ENCODE results near the gene MEIS1. TPM values are rescaled to one million over a fixed set of nuclear protein-coding genes. Genes with fewer than 3 reads are reported as not detected.

MEIS1 gene
- total RNA-seq, 1 donor from 2014 or later, result 46.7 TPM

- H3K27me3 ChIP-seq, result no peaks in the 10 kb centered on the region
- H3K4me3 ChIP-seq, result peak overlapping the region in 1 of 2 donors; percentile 20
- H3K27ac ChIP-seq, result peak overlapping the region; percentile 74 to 82
- no peaks in the 10 kb centered on the region for H3K9me3 ChIP-seq
- DNase-seq (ENCODE audit: low spot score in 2 of 2), result peak in 1 of 2 donors; percentile 77
- no peaks in the 10 kb centered on the region for H3K36me3 ChIP-seq
- TF ChIP-seq, protein P1, sequence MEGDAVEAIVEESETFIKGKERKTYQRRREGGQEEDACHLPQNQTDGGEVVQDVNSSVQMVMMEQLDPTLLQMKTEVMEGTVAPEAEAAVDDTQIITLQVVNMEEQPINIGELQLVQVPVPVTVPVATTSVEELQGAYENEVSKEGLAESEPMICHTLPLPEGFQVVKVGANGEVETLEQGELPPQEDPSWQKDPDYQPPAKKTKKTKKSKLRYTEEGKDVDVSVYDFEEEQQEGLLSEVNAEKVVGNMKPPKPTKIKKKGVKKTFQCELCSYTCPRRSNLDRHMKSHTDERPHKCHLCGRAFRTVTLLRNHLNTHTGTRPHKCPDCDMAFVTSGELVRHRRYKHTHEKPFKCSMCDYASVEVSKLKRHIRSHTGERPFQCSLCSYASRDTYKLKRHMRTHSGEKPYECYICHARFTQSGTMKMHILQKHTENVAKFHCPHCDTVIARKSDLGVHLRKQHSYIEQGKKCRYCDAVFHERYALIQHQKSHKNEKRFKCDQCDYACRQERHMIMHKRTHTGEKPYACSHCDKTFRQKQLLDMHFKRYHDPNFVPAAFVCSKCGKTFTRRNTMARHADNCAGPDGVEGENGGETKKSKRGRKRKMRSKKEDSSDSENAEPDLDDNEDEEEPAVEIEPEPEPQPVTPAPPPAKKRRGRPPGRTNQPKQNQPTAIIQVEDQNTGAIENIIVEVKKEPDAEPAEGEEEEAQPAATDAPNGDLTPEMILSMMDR (IDR thresholded peaks at IDR 0.05), result no peak
- intact Hi-C loops (cut with DNase I), result no loop called here
- peaks cover 2 to 19% of the 10 kb centered on the region in 2 donors for H3K4me1 ChIP-seq
Measured at GRCh38 chr2:66553370-66553769, 118.4 kb downstream of the MEIS1 start.

- TF ChIP-seq, protein P1 (IDR thresholded peaks at IDR 0.05), result no peak
- intact Hi-C loops (cut with DNase I), result loop anchor here (2.0 to 5.0 kb wide), 2 partner anchors 58 to 108 kb away; no protein-coding TSS in a partner anchor
- H3K4me1 ChIP-seq, result peaks cover 2 to 19% of the 10 kb centered on the region in 2 donors
- H3K27ac ChIP-seq, result peak overlapping the region; percentile 74 to 82
- DNase-seq (ENCODE audit: low spot score in 2 of 2), result no peak
- H3K27me3 ChIP-seq, result no peaks in the 10 kb centered on the region
- no peaks in the 10 kb centered on the region for H3K36me3 ChIP-seq
- H3K9me3 ChIP-seq, result no peaks in the 10 kb centered on the region
- H3K4me3 ChIP-seq, result peak overlapping the region; percentile 23 to 59
Measured at GRCh38 chr2:66555091-66555490, 120.2 kb downstream of the MEIS1 start.

GRCh38 chr2:66555501-66556324, 120.8 kb downstream of the MEIS1 start:
- peak overlapping the region; percentile 23 to 59 for H3K4me3 ChIP-seq
- TF ChIP-seq, protein P1 (IDR thresholded peaks at IDR 0.05), result no peak
- intact Hi-C loops (cut with DNase I), result loop anchor here (2.0 to 5.0 kb wide), 2 partner anchors 59 to 108 kb away; no protein-coding TSS in a partner anchor
- DNase-seq (ENCODE audit: low spot score in 2 of 2), result no peak
- peaks cover 2 to 19% of the 10 kb centered on the region in 2 donors for H3K4me1 ChIP-seq
- H3K27me3 ChIP-seq, result no peaks in the 10 kb centered on the region
- H3K36me3 ChIP-seq, result no peaks in the 10 kb centered on the region
- peak overlapping the region; percentile 74 to 82 for H3K27ac ChIP-seq
- H3K9me3 ChIP-seq, result no peaks in the 10 kb centered on the region

DNA sequence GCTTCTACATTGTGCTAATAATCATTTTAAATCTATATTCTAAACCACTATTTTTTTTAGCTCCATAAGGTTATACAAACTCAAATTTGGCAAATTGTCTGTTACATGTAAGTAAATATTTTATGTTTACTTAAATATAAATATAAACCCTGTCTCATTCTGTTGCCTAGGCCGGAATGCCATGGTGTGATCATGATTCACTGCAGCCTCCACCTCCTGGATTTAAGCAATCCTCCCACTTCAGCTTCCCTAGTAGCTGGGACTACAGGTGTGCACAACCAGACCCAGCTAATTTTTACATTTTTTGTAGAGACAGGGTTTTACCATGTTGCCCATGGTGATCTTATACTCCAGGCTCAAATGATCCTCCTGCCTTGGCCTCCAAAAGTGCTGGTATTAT, 124.7 kb downstream of the MEIS1 start:
- no peak overlapping the region for H3K27ac ChIP-seq
- peaks cover 12 to 24% of the 10 kb centered on the region in 2 donors for H3K4me1 ChIP-seq

DNA sequence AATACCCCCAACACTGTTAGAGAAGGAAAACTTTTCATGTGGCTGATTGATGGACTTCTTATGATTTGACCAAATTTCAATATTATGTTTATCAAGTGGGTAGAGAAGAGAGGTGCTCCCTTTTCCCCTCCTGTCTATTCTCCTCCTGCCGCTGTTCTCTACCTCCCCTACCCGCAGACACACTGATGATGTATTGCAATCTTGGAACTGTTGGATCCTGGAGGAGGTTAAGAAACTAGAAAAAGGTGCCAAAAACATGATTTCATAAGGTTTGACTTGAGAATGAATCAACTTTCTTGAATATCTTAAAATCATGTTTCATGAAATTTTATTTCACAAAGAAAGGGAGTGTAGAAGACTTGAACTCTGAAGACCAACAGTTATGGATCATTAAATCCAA, 125.8 kb downstream of the MEIS1 start:
- no peaks in the 10 kb centered on the region for H3K9me3 ChIP-seq
- no peak for DNase-seq (ENCODE audit: low spot score in 2 of 2)
- TF ChIP-seq, protein P1 (IDR thresholded peaks at IDR 0.05), result no peak
- peaks cover 9 to 26% of the 10 kb centered on the region in 2 donors for H3K4me1 ChIP-seq
- no peak overlapping the region for H3K27ac ChIP-seq
- intact Hi-C loops (cut with DNase I), result loop anchor here (10.0 kb wide), 1 partner anchor 1904 kb away; the partner anchor contains the start of genes APLF and FBXO48
- H3K27me3 ChIP-seq, result no peaks in the 10 kb centered on the region
- no peak overlapping the region for H3K4me3 ChIP-seq
- no peaks in the 10 kb centered on the region for H3K36me3 ChIP-seq

More for the DNA sequence above, 124.7 kb downstream of the MEIS1 start:
- no peak overlapping the region for H3K4me3 ChIP-seq
- H3K27me3 ChIP-seq, result no peaks in the 10 kb centered on the region
- DNase-seq (ENCODE audit: low spot score in 2 of 2), result no peak
- intact Hi-C loops (cut with DNase I), result loop anchor here (5.0 to 10.0 kb wide), 2 partner anchors 112 to 1905 kb away; partner anchors contain the start of genes APLF and FBXO48
- TF ChIP-seq, protein P1 (IDR thresholded peaks at IDR 0.05), result no peak
- H3K9me3 ChIP-seq, result no peaks in the 10 kb centered on the region
- no peaks in the 10 kb centered on the region for H3K36me3 ChIP-seq
